ENCODE results near the gene ITGA11.
A peak's percentile ranks its signal among the peaks of the same experiment; 100 is the strongest.

Gene ITGA11

GRCh38 chr15:68385240-68385561, 46.8 kb downstream of the ITGA11 start:
- H3K27ac ChIP-seq = peak overlapping the region in 1 of 2 donors; percentile 73
- H3K4me3 ChIP-seq = no peak overlapping the region
- DNase-seq (ENCODE audit: low spot score) = peak; percentile 55
- TF ChIP-seq, protein P1, sequence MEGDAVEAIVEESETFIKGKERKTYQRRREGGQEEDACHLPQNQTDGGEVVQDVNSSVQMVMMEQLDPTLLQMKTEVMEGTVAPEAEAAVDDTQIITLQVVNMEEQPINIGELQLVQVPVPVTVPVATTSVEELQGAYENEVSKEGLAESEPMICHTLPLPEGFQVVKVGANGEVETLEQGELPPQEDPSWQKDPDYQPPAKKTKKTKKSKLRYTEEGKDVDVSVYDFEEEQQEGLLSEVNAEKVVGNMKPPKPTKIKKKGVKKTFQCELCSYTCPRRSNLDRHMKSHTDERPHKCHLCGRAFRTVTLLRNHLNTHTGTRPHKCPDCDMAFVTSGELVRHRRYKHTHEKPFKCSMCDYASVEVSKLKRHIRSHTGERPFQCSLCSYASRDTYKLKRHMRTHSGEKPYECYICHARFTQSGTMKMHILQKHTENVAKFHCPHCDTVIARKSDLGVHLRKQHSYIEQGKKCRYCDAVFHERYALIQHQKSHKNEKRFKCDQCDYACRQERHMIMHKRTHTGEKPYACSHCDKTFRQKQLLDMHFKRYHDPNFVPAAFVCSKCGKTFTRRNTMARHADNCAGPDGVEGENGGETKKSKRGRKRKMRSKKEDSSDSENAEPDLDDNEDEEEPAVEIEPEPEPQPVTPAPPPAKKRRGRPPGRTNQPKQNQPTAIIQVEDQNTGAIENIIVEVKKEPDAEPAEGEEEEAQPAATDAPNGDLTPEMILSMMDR (IDR thresholded peaks at IDR 0.05) = no peak

GRCh38 chr15:68384451-68385239, 47.3 kb downstream of the ITGA11 start:
- peak overlapping the region; percentile 59 to 73 for H3K27ac ChIP-seq
- DNase-seq (ENCODE audit: low spot score) = peak; percentile 73
- TF ChIP-seq, protein P1 (IDR thresholded peaks at IDR 0.05) = no peak
- H3K4me3 ChIP-seq = no peak overlapping the region

DNA sequence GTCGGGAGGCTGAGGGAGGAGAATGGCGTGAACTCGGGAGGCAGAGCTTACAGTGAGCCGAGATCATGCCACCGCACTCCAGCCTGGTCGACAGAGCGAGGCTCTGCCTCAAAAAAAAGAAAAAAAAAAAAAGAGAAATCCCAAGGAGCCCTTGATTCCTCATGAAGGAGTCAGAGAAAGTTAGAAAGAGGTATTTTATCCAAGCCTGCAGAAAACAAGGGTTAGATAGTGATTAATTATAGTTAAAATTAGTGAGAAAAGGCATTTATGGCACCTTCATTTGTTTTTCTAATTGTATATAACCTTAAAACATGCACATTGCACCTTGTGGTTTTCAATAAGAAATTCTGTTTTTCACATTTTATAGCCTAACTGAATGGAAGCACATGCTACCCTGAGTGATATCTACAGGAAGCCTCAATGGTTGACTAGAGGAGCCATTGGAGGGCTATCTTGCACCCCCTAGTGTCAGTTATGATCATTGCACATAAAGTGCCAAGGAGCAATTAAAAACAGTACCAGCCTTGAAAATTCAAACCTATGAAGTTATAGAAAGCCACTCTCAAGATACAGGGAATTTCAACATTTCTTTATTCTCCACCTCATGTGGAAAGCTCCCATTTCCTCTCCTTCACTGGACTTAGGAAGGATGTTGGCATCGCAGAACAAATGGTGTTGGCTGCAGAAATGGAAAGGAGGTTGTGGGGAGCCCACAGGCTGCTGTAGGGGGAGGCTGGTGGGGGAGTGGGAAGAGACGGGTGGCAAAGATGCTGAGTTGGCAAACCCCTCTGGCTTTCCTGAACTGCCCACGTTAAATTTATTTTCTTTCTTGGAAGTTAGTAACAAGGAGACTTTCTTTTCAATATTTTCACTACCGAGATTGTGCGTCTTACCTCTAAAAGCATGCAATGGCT, 48.5 kb downstream of the ITGA11 start:
- Histone ChIP-seq H3K27ac (peak overlapping the region in 1 of 2 donors; percentile 73), H3K4me3 (no peak overlapping the region)
- DNase-seq (ENCODE audit: low spot score) = peak; percentile 41
- TF ChIP-seq, protein P1 (IDR thresholded peaks at IDR 0.05) = peak; percentile 21

DNA sequence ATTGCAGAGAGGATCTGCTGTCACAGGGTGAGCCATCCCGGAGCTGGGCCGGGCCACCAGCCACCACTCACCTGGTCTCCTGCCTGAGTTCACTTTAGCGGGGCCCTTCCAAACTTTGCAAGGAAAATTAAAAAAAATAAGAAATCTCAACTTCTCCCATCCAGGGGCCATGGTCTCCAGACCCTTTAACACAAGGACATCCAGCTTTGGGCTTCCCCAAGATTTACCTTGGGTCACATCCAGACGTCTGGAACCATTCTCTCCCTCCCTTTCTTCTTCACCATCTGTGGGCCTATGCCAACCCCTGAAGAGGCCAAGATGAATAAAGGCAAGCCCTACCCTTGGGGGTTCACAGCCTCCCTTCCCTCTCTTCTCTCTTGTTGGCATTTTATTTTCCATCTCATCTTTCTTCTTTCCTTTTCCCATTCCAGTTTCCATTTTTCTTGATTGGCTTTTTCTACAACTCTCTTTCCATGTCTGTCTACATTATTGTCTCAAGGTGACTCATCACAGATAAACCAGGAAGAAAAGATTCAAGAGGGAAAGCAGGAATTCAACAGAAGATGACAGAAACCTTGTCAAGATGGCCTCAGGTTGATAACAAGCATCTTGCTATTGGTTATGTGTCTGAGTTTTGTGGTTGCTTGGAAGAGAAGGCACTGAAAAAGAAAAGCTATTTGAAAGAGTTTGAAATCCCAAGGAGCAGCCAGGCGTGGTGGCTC, 49.5 kb downstream of the ITGA11 start:
- Histone ChIP-seq H3K4me3 (no peak overlapping the region), H3K27ac (no peak overlapping the region)
- TF ChIP-seq, protein P1 (IDR thresholded peaks at IDR 0.05) = no peak
- no peak for DNase-seq (ENCODE audit: low spot score)

DNA sequence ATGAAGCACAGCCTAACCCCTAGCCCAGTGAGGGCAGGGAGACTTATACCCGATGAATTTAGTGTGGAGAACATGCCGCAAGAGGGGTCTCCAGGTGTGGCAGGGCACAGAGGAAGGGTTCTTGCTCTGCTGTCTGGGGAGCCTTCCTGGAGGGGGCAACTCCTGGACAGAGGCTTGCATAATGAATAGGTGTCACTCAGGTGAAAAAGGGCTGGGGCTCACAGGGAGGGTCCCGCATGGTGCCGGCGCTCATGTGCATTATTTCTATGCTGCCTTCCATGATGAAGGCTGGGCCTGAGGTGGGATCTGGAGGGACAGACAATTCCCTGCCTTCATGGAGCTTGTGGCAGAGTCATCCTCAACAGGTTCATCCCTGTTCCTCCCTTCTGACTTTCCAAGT, 51.5 kb downstream of the ITGA11 start:
- Histone ChIP-seq H3K4me3 (no peak overlapping the region), H3K27ac (no peak overlapping the region)
- TF ChIP-seq, protein P1 (IDR thresholded peaks at IDR 0.05) = no peak
- DNase-seq (ENCODE audit: low spot score) = peak; percentile 46

DNA sequence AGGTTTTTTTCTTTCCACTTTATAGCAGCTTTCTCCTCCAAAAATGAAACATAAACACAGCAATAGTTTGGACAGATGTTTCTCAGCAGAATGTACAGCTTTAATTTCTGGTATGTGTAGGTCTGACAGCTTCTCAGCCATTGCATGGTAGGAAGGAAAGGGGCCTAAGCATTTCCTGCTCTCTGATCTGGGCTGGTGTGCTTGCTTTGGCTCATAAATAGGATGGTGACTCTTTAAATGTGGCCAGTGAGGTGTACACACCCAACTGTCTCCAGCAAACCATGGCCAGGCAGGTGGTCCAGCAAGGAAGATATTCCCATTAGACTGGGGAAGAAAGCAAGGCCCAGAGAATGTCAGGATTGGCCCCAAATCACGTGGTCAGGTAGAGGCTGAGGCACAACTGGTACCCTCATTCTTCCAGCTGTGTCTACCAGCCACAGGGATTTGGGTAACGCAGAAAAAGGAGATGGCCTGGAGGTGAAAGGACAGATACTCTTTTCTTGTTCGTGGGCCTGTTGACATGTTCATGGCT, 52.1 kb downstream of the ITGA11 start:
- no peak overlapping the region for H3K4me3 ChIP-seq

More for the DNA sequence above, 52.1 kb downstream of the ITGA11 start:
- peak; percentile 45 for DNase-seq (ENCODE audit: low spot score)
- TF ChIP-seq, protein P1 (IDR thresholded peaks at IDR 0.05) = no peak
- no peak overlapping the region for H3K27ac ChIP-seq
